Activated T-cell treated with anti-CD3 and anti-CD28 coated beads, Interleukin-2, amount 50 U/mL, for 72 hours (primary cell): ENCODE results near the gene WDR45. TPM values are rescaled to one million over a fixed set of nuclear protein-coding genes. Genes with fewer than 3 reads are reported as not detected.

Experiments
- total RNA-seq, 2 donors: library from RNA; stranded (reverse); gene quantifications; one replicate each; pipeline ENCODE4 v1.2.3, GENCODE V29; 2022

WDR45 gene
- total RNA-seq, 2 donors from 2014 or later: 43.4 to 49.0 TPM

Other genes with a start within 250 kb of the WDR45 start
- gene PCSK1N, start 244.3 kb downstream of the WDR45 start, total RNA-seq: 1 to 10 TPM; 1.9 to 2.8 TPM
- 10 to 100 TPM; 73.6 to 90.1 TPM for gene TIMM17B, start 182.1 kb downstream of the WDR45 start, total RNA-seq
- 100 to 1,000 TPM; 114 to 125 TPM for gene PQBP1, start 182.0 kb downstream of the WDR45 start, total RNA-seq
- gene SLC35A2, start 168.2 kb downstream of the WDR45 start, total RNA-seq: 10 to 100 TPM; 30.8 to 32.7 TPM
- gene PIM2, start 160.9 kb downstream of the WDR45 start, total RNA-seq: 100 to 1,000 TPM; 550 to 563 TPM
- gene OTUD5, start 122.3 kb downstream of the WDR45 start, total RNA-seq: 100 to 1,000 TPM; 123 to 137 TPM
- 1 to 10 TPM; 7.6 to 8.3 TPM for gene KCND1, start 108.0 kb downstream of the WDR45 start, total RNA-seq
- gene GRIPAP1, start 77.6 kb downstream of the WDR45 start, total RNA-seq: 100 to 1,000 TPM; 108 to 114 TPM
- 10 to 100 TPM; 38.8 to 44.8 TPM for gene TFE3, start 36.5 kb downstream of the WDR45 start, total RNA-seq
- 1 to 10 TPM; 8.7 to 9.0 TPM for gene CCDC120, start 20.9 kb downstream of the WDR45 start, total RNA-seq
- gene PRAF2, start 5.9 kb downstream of the WDR45 start, total RNA-seq: 10 to 100 TPM; 19.1 to 20.9 TPM
- 10 to 100 TPM; 14.7 to 17.8 TPM for gene GPKOW, start 43.8 kb upstream of the WDR45 start, total RNA-seq
- gene MAGIX, start 82.9 kb upstream of the WDR45 start, total RNA-seq: under 1 TPM; 0.84 to 0.93 TPM
- 100 to 1,000 TPM; 232 to 266 TPM for gene PLP2, start 92.0 kb upstream of the WDR45 start, total RNA-seq
- gene PRICKLE3, start 106.5 kb upstream of the WDR45 start, total RNA-seq: 10 to 100 TPM; 17.4 to 17.6 TPM
- gene SYP, start 120.3 kb upstream of the WDR45 start, total RNA-seq: 10 to 100 TPM in 1 of 2 donors, 1 to 10 TPM in 1; 8.7 to 15.9 TPM
- gene CACNA1F, start 153.5 kb upstream of the WDR45 start, total RNA-seq: 1 to 10 TPM; 3.4 to 4.1 TPM
- gene CCDC22, start 155.6 kb upstream of the WDR45 start, total RNA-seq: 10 to 100 TPM; 24.5 to 27.2 TPM
- 10 to 100 TPM; 16.7 to 22.8 TPM for gene FOXP3, start 184.8 kb upstream of the WDR45 start, total RNA-seq
- gene PPP1R3F, start 189.9 kb upstream of the WDR45 start, total RNA-seq: 10 to 100 TPM in 1 of 2 donors, 1 to 10 TPM in 1; 9.8 to 16.1 TPM
- gene GAGE10, start 223.8 kb upstream of the WDR45 start, total RNA-seq: not detected
- gene GAGE12J, start 242.2 kb upstream of the WDR45 start, total RNA-seq: not detected